ENCODE measurements around the gene LRRC75A. TPM values are rescaled to one million over a fixed set of nuclear protein-coding genes. Genes with fewer than 3 reads are reported as not detected.
A peak's percentile ranks its signal among the peaks of the same experiment; 100 is the strongest.

LRRC75A gene
- total and polyA plus RNA-seq, 2 of the 13 experiments (the other 11 are each of a cell fraction or from before 2014, with no cell fraction given), result 0.03 TPM; not detected in 1

DNA sequence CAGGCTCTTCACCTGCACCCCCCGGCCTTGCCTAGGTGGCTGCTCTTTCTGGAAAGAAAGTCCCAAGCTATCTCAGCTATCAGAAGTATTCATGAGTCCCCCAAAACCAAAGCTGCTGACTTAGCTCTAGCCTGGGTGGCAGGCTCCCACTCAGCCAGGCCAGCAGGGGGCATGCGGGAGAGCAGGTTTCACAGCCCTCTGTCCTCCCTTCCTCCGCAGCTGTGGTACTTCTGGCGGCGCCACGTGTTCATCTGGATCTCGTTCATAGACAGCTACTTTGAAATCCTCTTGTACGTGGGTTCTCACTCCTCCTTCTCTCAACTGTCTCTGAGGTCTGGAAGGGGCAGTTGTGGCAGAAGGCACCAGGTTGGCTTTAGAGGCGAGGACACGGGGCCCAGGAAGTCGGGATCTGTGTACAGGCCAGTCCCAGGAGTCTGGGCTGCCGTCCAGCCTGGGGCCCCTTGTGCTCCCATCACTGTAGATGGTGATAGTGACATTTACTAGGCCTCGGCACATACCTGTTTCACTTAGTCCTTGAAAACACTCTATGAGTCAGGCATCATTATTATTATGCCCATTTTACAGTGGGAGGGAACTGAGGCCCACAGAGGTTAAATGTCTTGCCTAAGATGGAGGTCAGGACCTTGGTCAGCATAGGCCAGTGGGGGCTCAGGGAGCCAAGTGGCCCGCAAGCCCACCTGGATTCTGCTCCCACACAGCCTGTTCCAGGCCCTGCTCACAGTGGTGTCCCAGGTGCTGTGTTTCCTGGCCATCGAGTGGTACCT is 63.7 kb downstream of the LRRC75A start (continued):
- TF ChIP-seq, protein P1, sequence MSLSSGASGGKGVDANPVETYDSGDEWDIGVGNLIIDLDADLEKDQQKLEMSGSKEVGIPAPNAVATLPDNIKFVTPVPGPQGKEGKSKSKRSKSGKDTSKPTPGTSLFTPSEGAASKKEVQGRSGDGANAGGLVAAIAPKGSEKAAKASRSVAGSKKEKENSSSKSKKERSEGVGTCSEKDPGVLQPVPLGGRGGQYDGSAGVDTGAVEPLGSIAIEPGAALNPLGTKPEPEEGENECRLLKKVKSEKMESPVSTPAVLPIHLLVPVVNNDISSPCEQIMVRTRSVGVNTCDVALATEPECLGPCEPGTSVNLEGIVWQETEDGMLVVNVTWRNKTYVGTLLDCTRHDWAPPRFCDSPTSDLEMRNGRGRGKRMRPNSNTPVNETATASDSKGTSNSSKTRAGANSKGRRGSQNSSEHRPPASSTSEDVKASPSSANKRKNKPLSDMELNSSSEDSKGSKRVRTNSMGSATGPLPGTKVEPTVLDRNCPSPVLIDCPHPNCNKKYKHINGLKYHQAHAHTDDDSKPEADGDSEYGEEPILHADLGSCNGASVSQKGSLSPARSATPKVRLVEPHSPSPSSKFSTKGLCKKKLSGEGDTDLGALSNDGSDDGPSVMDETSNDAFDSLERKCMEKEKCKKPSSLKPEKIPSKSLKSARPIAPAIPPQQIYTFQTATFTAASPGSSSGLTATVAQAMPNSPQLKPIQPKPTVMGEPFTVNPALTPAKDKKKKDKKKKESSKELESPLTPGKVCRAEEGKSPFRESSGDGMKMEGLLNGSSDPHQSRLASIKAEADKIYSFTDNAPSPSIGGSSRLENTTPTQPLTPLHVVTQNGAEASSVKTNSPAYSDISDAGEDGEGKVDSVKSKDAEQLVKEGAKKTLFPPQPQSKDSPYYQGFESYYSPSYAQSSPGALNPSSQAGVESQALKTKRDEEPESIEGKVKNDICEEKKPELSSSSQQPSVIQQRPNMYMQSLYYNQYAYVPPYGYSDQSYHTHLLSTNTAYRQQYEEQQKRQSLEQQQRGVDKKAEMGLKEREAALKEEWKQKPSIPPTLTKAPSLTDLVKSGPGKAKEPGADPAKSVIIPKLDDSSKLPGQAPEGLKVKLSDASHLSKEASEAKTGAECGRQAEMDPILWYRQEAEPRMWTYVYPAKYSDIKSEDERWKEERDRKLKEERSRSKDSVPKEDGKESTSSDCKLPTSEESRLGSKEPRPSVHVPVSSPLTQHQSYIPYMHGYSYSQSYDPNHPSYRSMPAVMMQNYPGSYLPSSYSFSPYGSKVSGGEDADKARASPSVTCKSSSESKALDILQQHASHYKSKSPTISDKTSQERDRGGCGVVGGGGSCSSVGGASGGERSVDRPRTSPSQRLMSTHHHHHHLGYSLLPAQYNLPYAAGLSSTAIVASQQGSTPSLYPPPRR (CRISPR knock-in tag; IDR thresholded peaks at IDR 0.05; ENCODE audit: borderline replicate concordance), result peak; percentile 22; the same call in 1 of the 2 replicates
- no peak for TF ChIP-seq ZNF841 (CRISPR knock-in tag; IDR thresholded peaks at IDR 0.05; ENCODE audit: borderline replicate concordance)
- TF ChIP-seq, protein P2, sequence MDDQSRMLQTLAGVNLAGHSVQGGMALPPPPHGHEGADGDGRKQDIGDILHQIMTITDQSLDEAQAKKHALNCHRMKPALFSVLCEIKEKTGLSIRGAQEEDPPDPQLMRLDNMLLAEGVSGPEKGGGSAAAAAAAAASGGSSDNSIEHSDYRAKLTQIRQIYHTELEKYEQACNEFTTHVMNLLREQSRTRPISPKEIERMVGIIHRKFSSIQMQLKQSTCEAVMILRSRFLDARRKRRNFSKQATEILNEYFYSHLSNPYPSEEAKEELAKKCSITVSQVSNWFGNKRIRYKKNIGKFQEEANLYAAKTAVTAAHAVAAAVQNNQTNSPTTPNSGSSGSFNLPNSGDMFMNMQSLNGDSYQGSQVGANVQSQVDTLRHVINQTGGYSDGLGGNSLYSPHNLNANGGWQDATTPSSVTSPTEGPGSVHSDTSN (CRISPR knock-in tag; IDR thresholded peaks at IDR 0.05; ENCODE audit: borderline replicate concordance), result no peak
- TF ChIP-seq, protein P3, sequence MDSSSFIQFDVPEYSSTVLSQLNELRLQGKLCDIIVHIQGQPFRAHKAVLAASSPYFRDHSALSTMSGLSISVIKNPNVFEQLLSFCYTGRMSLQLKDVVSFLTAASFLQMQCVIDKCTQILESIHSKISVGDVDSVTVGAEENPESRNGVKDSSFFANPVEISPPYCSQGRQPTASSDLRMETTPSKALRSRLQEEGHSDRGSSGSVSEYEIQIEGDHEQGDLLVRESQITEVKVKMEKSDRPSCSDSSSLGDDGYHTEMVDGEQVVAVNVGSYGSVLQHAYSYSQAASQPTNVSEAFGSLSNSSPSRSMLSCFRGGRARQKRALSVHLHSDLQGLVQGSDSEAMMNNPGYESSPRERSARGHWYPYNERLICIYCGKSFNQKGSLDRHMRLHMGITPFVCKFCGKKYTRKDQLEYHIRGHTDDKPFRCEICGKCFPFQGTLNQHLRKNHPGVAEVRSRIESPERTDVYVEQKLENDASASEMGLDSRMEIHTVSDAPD (CRISPR knock-in tag; IDR thresholded peaks at IDR 0.05), result 0 out of 2 replicates have a peak, but pooled peaks have one; percentile 39
- TF ChIP-seq, protein P4, sequence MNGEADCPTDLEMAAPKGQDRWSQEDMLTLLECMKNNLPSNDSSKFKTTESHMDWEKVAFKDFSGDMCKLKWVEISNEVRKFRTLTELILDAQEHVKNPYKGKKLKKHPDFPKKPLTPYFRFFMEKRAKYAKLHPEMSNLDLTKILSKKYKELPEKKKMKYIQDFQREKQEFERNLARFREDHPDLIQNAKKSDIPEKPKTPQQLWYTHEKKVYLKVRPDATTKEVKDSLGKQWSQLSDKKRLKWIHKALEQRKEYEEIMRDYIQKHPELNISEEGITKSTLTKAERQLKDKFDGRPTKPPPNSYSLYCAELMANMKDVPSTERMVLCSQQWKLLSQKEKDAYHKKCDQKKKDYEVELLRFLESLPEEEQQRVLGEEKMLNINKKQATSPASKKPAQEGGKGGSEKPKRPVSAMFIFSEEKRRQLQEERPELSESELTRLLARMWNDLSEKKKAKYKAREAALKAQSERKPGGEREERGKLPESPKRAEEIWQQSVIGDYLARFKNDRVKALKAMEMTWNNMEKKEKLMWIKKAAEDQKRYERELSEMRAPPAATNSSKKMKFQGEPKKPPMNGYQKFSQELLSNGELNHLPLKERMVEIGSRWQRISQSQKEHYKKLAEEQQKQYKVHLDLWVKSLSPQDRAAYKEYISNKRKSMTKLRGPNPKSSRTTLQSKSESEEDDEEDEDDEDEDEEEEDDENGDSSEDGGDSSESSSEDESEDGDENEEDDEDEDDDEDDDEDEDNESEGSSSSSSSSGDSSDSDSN (CRISPR knock-in tag; IDR thresholded peaks at IDR 0.05), result peak; percentile 49; the same call in 1 of the 2 replicates
- peak; percentile 39; the same call in 1 of the 2 replicates for TF ChIP-seq SMC3 (IDR thresholded peaks at IDR 0.05; ENCODE audit: low read length)
- peak; percentile 54 to 63 for TF ChIP-seq MAFK (conservative IDR thresholded peaks at IDR 0.05 in 1 of 2, IDR thresholded peaks at IDR 0.05 in 1 of 2; ENCODE audit: low read length in 2 of 2)
- TF ChIP-seq ZNF772 (CRISPR knock-in tag; IDR thresholded peaks at IDR 0.05), result 0 out of 2 replicates have a peak, but pooled peaks have one; percentile 38
- no peak for TF ChIP-seq MATR3 (CRISPR knock-in tag; IDR thresholded peaks at IDR 0.05)
- TF ChIP-seq ZMYM2 (CRISPR knock-in tag; IDR thresholded peaks at IDR 0.05), result 0 out of 2 replicates have a peak, but pooled peaks have one; percentile 55
- TF ChIP-seq ELF3 (CRISPR knock-in tag; IDR thresholded peaks at IDR 0.05), result no peak
